Endothelial cell (in vitro differentiated cells): ENCODE measurements around the gene RMI1. TPM values are rescaled to one million over a fixed set of nuclear protein-coding genes. Genes with fewer than 3 reads are reported as not detected.
A peak's percentile ranks its signal among the peaks of the same experiment; 100 is the strongest.

Source experiments
- DNase-seq: peaks from one replicate; pipeline ENCODE4 v3.0.0; 2021; ENCODE audit warnings: low spot score
- H3K27ac Mint-ChIP-seq: one replicate; pipeline ENCODE4 v1.8.0; 2021; ENCODE audit warnings: mixed read lengths, inconsistent platforms; ENCODE audit not compliant: unreplicated experiment
- H3K27me3 Mint-ChIP-seq: one replicate; pipeline ENCODE4 v1.8.0; 2021; ENCODE audit warnings: mild to moderate bottlenecking, moderate library complexity, mixed read lengths, inconsistent platforms; ENCODE audit not compliant: unreplicated experiment
- H3K36me3 Mint-ChIP-seq: one replicate; pipeline ENCODE4 v1.8.0; 2021; ENCODE audit warnings: mild to moderate bottlenecking, low read depth, mixed read lengths, inconsistent platforms; ENCODE audit not compliant: unreplicated experiment
- H3K4me1 Mint-ChIP-seq: one replicate; pipeline ENCODE4 v1.8.0; 2021; ENCODE audit warnings: mild to moderate bottlenecking, mixed read lengths, inconsistent platforms; ENCODE audit not compliant: unreplicated experiment
- H3K4me3 Mint-ChIP-seq: one replicate; pipeline ENCODE4 v1.8.0; 2021; ENCODE audit warnings: mild to moderate bottlenecking, mixed read lengths, inconsistent platforms; ENCODE audit not compliant: unreplicated experiment
- H3K9me3 Mint-ChIP-seq: one replicate; pipeline ENCODE4 v1.8.0; 2021; ENCODE audit warnings: mixed read lengths, inconsistent platforms; ENCODE audit not compliant: unreplicated experiment
- total RNA-seq: library from RNA; stranded (reverse); fragmentation: NEBNext Ultra II Directional; extraction: Animal tissue kit (Norgen Biotek cat#: 25700); gene quantifications from one replicate; pipeline ENCODE4 v1.2.1, GENCODE V29; 2021; ENCODE audit not compliant: unreplicated experiment
- TF ChIP-seq, protein P1 (sequence below): fragments of 200-600 bp; sonication (generic); IDR thresholded peaks from one replicate; pipeline ENCODE4 v1.5.0; 2021; ENCODE audit warnings: antibody characterized with exemption; ENCODE audit not compliant: unreplicated experiment

Gene RMI1
- total RNA-seq, 1 donor from 2014 or later, result 11.5 TPM

DNA sequence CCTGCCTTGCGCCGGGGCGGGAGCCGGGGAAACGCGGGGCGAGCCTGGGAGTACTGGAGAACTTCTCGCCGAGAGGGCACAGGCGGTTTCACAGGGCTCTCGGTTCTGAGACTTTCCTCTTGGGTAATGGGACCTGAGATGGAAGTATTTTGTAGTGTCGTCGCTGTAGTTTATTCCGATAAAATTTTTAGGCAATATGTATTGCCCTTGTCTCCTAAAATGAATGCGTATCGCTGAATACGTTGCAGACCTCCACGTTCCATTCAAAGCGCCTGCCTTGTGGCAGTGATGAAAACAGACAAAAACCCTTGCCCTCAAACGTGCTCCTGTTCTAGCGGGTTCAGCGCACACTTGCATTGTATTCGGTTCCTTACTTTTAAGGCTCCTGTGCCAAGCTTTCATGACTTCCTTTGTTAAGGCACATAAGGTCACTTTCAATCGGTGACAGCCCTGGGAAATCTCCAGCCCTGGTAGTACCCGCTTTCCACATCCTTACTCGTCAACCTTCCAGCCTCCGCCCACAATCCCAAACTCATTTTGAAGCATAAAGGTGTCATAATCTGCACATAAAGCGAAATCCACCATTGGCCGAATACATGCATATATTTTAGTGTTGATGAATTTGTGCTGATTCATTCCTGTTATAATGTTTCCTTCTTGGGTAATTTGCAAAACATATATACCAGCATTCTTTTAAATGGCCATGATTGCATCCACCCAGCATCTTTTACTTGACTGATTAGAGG, 694 bp downstream of the RMI1 start:
- no peak for DNase-seq
- peaks cover 32% of the 10 kb centered on the region for H3K4me1 Mint-ChIP-seq
- no peaks in the 10 kb centered on the region for H3K9me3 Mint-ChIP-seq
- peak overlapping the region; percentile 93 for H3K27ac Mint-ChIP-seq
- peak overlapping the region; percentile 97 for H3K4me3 Mint-ChIP-seq
- H3K36me3 Mint-ChIP-seq, result peaks cover 20% of the 10 kb centered on the region
- peaks cover 25% of the 10 kb centered on the region for H3K27me3 Mint-ChIP-seq
- TF ChIP-seq, protein P1, sequence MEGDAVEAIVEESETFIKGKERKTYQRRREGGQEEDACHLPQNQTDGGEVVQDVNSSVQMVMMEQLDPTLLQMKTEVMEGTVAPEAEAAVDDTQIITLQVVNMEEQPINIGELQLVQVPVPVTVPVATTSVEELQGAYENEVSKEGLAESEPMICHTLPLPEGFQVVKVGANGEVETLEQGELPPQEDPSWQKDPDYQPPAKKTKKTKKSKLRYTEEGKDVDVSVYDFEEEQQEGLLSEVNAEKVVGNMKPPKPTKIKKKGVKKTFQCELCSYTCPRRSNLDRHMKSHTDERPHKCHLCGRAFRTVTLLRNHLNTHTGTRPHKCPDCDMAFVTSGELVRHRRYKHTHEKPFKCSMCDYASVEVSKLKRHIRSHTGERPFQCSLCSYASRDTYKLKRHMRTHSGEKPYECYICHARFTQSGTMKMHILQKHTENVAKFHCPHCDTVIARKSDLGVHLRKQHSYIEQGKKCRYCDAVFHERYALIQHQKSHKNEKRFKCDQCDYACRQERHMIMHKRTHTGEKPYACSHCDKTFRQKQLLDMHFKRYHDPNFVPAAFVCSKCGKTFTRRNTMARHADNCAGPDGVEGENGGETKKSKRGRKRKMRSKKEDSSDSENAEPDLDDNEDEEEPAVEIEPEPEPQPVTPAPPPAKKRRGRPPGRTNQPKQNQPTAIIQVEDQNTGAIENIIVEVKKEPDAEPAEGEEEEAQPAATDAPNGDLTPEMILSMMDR, result no peak

DNA sequence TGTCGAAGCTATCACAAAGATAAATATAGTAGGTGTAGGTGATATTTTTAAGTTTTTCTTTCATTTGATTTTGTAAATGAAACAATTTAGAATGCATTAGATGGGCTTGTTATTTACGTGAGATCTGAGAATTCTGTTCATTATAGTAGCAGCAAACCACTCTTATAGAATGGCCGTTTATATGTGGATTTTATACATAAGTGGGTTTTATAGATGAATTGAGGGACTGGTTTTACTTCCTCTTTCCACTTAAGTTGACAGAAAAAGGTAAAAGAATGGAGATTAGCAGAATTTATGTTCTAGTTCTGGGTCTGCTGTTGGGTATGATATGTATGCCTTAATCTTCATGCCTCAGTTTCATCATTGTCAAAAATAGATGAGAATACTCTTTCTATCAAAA, 5.6 kb downstream of the RMI1 start:
- H3K9me3 Mint-ChIP-seq, result no peaks in the 10 kb centered on the region
- peaks cover 13% of the 10 kb centered on the region for H3K4me1 Mint-ChIP-seq
- H3K36me3 Mint-ChIP-seq, result peaks cover 5% of the 10 kb centered on the region
- no peak for DNase-seq
- TF ChIP-seq, protein P1, result no peak
- no peak overlapping the region for H3K27ac Mint-ChIP-seq
- peaks cover 6% of the 10 kb centered on the region for H3K27me3 Mint-ChIP-seq
- no peak overlapping the region for H3K4me3 Mint-ChIP-seq

DNA sequence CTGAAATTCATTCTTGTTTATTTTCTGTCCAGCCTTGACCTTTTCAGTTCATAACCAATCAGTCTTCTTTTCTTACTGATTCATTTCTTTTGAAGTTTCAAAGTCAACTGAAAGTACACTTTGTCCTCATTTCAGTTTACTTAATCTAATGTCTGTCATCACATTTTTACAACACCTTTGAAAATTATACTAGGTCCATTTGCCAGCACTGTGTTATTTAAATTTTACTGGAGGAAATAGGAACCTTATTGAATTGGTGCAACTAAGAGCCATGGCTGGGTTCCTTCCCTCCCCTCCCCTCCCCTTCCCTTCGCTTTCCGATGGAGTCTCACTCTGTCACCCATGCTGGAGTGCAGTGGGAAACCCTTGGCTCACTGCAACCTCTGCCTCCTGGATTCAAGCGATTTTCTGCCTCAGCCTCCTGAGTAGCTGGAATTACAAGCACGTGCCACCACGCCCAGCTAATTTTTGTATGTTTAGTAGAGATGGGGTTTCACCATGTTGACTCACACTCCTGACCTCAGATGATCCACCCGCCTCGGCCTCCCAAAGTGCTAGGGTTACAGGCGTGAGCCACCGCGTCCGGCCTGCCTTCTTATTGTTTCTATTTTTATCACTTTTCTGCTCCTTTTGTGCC, 6.3 kb downstream of the RMI1 start:
- Mint-ChIP-seq H3K27me3 (no peaks in the 10 kb centered on the region), H3K9me3 (no peaks in the 10 kb centered on the region), H3K4me3 (no peak overlapping the region), H3K27ac (no peak overlapping the region), H3K4me1 (peaks cover 8% of the 10 kb centered on the region), H3K36me3 (no peaks in the 10 kb centered on the region)
- TF ChIP-seq, protein P1, result no peak
- DNase-seq, result no peak

DNA sequence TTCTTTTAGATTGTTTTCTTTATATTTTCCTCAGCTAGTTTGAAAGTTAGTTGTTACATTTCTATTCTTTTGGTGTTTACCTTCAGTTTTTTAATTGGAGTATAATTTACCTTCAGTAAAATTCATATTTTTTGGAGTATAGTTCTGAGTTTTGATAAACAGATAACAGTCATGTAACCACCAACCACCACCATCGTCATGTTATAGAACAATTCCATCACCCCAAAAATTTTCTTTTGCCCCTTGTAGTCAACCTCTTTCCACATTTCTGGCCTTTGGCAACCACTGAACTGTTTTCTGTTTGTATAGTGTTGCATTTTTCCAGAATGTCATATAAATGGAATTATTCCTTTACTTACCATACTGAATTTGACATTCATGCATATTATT, 6.8 kb downstream of the RMI1 start:
- DNase-seq, result no peak
- H3K4me1 Mint-ChIP-seq, result peaks cover 8% of the 10 kb centered on the region
- H3K4me3 Mint-ChIP-seq, result no peak overlapping the region
- TF ChIP-seq, protein P1, result no peak
- H3K9me3 Mint-ChIP-seq, result no peaks in the 10 kb centered on the region
- no peaks in the 10 kb centered on the region for H3K36me3 Mint-ChIP-seq
- H3K27ac Mint-ChIP-seq, result no peak overlapping the region
- H3K27me3 Mint-ChIP-seq, result no peaks in the 10 kb centered on the region

DNA sequence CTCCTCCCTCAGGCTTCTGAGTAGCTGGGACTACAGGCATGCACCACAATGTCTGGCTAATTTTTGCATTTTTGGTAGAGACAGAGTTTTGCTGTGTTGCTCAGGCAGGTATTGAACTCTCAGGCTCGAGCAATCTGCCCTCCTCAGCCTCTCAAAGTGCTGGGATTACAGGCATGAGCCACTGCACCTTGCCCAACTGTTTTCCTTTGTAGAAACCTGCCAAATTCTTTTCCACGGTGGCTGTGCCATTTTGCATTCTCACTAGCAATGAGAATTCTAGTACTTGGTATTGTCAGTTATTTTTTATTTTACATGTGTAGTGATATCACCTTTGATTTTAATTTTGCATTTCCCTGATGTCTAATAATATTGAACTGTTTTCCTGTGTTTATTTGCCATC, 7.8 kb downstream of the RMI1 start:
- Mint-ChIP-seq H3K27me3 (no peaks in the 10 kb centered on the region), H3K9me3 (no peaks in the 10 kb centered on the region), H3K27ac (no peak overlapping the region), H3K36me3 (no peaks in the 10 kb centered on the region), H3K4me1 (no peaks in the 10 kb centered on the region), H3K4me3 (no peak overlapping the region)
- no peak for DNase-seq
- TF ChIP-seq, protein P1, result no peak
